B cell (primary cell): Measurements from ENCODE around the gene MCEE. TPM values are rescaled to one million over a fixed set of nuclear protein-coding genes. Genes with fewer than 3 reads are reported as not detected.

Experiments
- ATAC-seq: fragments of 200-7000 bp; cut with Tn5 transposase; one replicate; pipeline ENCODE4 v1.10.0; 2021; ENCODE audit warnings: low read depth, mild to moderate bottlenecking, moderate number of reproducible peaks, moderate library complexity
- CTCF ChIA-PET: fragments of 350-600 bp; sonication (Branson Sonifier 250); formaldehyde crosslinking; loops from one replicate; lab custom pipeline; 2021; ENCODE audit warnings: antibody characterized with exemption, inconsistent platforms; lab: Charles Lee
- POLR2A ChIA-PET: fragments of 350-600 bp; sonication (Branson Sonifier 250); formaldehyde crosslinking; loops from one replicate; lab custom pipeline; 2021; ENCODE audit warnings: antibody characterized with exemption; lab: Charles Lee
- DNase-seq: peaks from one replicate; pipeline ENCODE4 v3.0.0; 2013
- H2AFZ ChIP-seq: 2 replicates; pipeline ENCODE4 v1.6.1; 2012; ENCODE audit warnings: mild to moderate bottlenecking, low read depth, low read length; ENCODE audit not compliant: insufficient read depth, poor library complexity, severe bottlenecking
- H3K27ac ChIP-seq, 2 donors: 1 replicate in 1 of 2; 2 replicates in 1 of 2; pipeline ENCODE4 v1.5.1; 2012 to 2013; ENCODE audit warnings: low read length in 2 of 2, mild to moderate bottlenecking in 2 of 2, moderate library complexity in 1 of 2
- H3K27me3 ChIP-seq, 4 experiments: fragments of 200-600 bp in 1 of 4; sonication (generic) in 1 of 4; replicated peaks in 1 of 4; 1 replicate in 2 of 4; 2 replicates in 2 of 4; pipeline versions ENCODE4 v1.6.1 to v1.7.0; 2013 to 2016; ENCODE audit warnings: low read length in 3 of 4, mild to moderate bottlenecking in 2 of 4, mixed read lengths in 1 of 4, moderate library complexity in 1 of 4; ENCODE audit not compliant: insufficient read depth in 4 of 4, control insufficient read depth in 3 of 4; ENCODE audit errors: control extremely low read depth in 1 of 4
- H3K36me3 ChIP-seq, 2 experiments: replicated peaks in 1 of 2; 1 replicate in 1 of 2; 2 replicates in 1 of 2; pipeline versions ENCODE4 v1.6.1 to v1.7.1; 2013; ENCODE audit warnings: low read length in 1 of 2; ENCODE audit not compliant: insufficient read depth in 2 of 2, control insufficient read depth in 1 of 2; ENCODE audit errors: control extremely low read depth in 1 of 2, extremely low read depth in 1 of 2
- H3K4me1 ChIP-seq, 2 donors: fragments of 200-600 bp in 1 of 2; sonication (generic) in 1 of 2; 1 replicate in 1 of 2; 2 replicates in 1 of 2; pipeline versions ENCODE4 v1.5.1 to v1.6.1; 2013 to 2017; ENCODE audit warnings: low read length in 2 of 2; ENCODE audit not compliant: control insufficient read depth in 2 of 2, insufficient read depth in 2 of 2
- H3K4me2 ChIP-seq: replicated peaks from 2 replicates; pipeline ENCODE3; 2012; ENCODE audit warnings: mild to moderate bottlenecking, low read depth, low read length; ENCODE audit not compliant: poor library complexity, severe bottlenecking
- H3K4me3 ChIP-seq, 5 experiments: fragments of 200-600 bp in 1 of 5; sonication (generic) in 1 of 5; 1 replicate in 3 of 5; 2 replicates in 2 of 5; pipeline versions ENCODE4 v1.5.1 to v1.7.0; 2011 to 2016; ENCODE audit warnings: low read length in 4 of 5, mild to moderate bottlenecking in 4 of 5, low read depth in 2 of 5, control low read depth in 1 of 5, moderate library complexity in 1 of 5; ENCODE audit not compliant: insufficient read depth in 1 of 5; ENCODE audit errors: control extremely low read depth in 1 of 5, extremely low read depth in 1 of 5
- H3K79me2 ChIP-seq: fragments of 200-600 bp; sonication (generic); one replicate; pipeline ENCODE4 v1.6.0; 2016; ENCODE audit warnings: low read length; ENCODE audit not compliant: control insufficient read depth, insufficient read depth
- H3K9ac ChIP-seq: fragments of 200-600 bp; sonication (generic); 2 replicates; pipeline ENCODE4 v1.6.1; 2017; ENCODE audit warnings: mild to moderate bottlenecking, low read length, moderate library complexity
- H3K9me3 ChIP-seq, 3 donors: one replicate each; pipeline versions ENCODE4 v1.6.1 to v1.7.1; 2013; ENCODE audit warnings: low read length in 2 of 3; ENCODE audit not compliant: control insufficient read depth in 2 of 3, insufficient read depth in 1 of 3; ENCODE audit errors: control extremely low read depth in 1 of 3
- H4K20me1 ChIP-seq: 2 replicates; pipeline ENCODE4 v1.6.0; 2012; ENCODE audit warnings: mild to moderate bottlenecking, low read length; ENCODE audit not compliant: insufficient read depth, control insufficient read depth, poor library complexity, severe bottlenecking
- H3K27ac Mint-ChIP-seq: one replicate; pipeline ENCODE4 v1.8.0; 2021; ENCODE audit warnings: mixed read lengths
- H3K27me3 Mint-ChIP-seq: one replicate; pipeline ENCODE4 v1.8.0; 2021; ENCODE audit warnings: mixed read lengths
- H3K4me1 Mint-ChIP-seq: one replicate; pipeline ENCODE4 v1.8.0; 2021; ENCODE audit warnings: mixed read lengths
- H3K4me3 Mint-ChIP-seq: one replicate; pipeline ENCODE4 v1.8.0; 2021; ENCODE audit warnings: mixed read lengths
- H3K9me3 Mint-ChIP-seq: one replicate; pipeline ENCODE4 v1.8.0; 2022; ENCODE audit warnings: mixed read lengths; ENCODE audit not compliant: insufficient read depth
- EZH2 ChIP-seq: IDR thresholded peaks from 2 replicates; pipeline ENCODE4 v1.6.1; 2012; ENCODE audit warnings: borderline replicate concordance, low read depth, mild to moderate bottlenecking, moderate library complexity, low read length; ENCODE audit not compliant: insufficient read depth, poor library complexity, severe bottlenecking
- WGBS: methylation state at CpG from one replicate; pipeline ENCODE4 v1.1.5; 2013; ENCODE audit warnings: missing lambda C conversion rate; ENCODE audit not compliant: insufficient coverage; 5-methylcytosine and 5-hydroxymethylcytosine counted together
- intact Hi-C: fragments of 100-400 bp; cut with micrococcal nuclease; formaldehyde crosslinking; loops from one replicate; pipeline ENCODE4 v1.10.0; 2022
- polyA plus RNA-seq: library from polyadenylated mRNA; depleted of rRNA; stranded (reverse); fragments of >200 nt; gene quantifications from 2 replicates; pipeline ENCODE4 v1.2.3, GENCODE V29; 2012
- total RNA-seq, 2 donors: library from RNA; stranded (reverse); fragments of 120-200 nt in 1 of 2; gene quantifications; 1 replicate in 1 of 2; 2 replicates in 1 of 2; pipeline versions ENCODE4 v1.2.3 to v1.2.4, GENCODE V29; 2013 to 2022
- TF ChIP-seq, protein P1 (sequence below): fragments of 200-600 bp; IDR thresholded peaks from one replicate; pipeline ENCODE4 v1.8.0; 2022; ENCODE audit warnings: antibody characterized with exemption, mild to moderate bottlenecking

Gene MCEE
- total and polyA plus RNA-seq, 2 donors (not counting 1 experiment from before 2014, with no cell fraction given) = 13.1 to 17.6 TPM

DNA sequence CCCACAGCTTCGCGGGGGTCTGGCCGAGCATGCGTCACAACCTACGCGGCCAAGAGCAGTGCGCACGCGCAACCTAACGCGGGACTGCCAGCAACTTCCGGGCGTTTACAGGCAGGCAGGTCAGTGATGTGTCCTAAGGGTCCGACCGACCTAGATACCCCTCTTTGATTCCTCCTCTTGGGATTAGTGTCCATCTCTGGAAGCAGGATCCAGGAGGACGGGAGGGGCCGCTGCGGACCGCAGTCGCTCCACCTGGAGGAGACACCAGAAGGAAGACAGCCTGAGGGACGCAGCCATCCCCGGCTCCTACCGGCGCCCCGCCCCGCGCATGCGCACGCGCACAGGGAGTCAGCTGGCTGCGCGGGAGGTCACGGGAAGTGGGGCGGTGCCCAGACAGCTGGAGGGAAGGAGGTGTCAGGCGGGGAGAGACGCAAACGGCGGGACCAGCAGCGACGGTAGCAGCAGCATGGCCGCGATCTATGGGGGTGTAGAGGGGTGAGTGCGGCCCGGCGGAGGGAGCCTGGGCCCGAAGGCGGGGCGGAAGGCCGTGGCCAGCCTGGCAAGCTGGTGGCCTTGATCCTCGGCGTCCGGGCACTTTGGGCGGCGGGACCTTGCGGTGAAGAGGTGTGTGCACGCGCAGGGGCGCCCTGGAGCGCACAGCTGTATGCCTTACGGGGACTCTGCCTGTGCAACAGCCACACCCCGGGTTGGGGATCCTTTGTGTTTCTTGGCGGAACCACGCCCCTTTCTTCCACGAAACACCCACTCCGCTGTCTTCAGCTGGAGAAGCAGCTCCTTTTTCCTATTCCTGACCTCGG, 61.6 kb downstream of the MCEE start, which contains the start of gene NAGK:
Gene NAGK, plus strand, starts transcription at position 431 of the 818 bp plus-strand sequence. Its CDS starts 36 bp downstream, at position 467.
- Histone ChIP-seq H3K9ac (peak within 1 kb of the TSS; percentile 97), H3K4me2 (peak within 1 kb of the TSS; percentile 96), H3K9me3 (no peaks in the 10 kb centered on the region), H3K27me3 (no peaks in the 10 kb centered on the region), H4K20me1 (no peaks in the 10 kb centered on the region), H3K79me2 (peaks cover 42% of the 10 kb centered on the region), H3K27ac (peak within 1 kb of the TSS; percentile 98 to 99), H3K4me3 (peak within 1 kb of the TSS; percentile 69 to 99 (median 91)), H2AFZ (peak within 1 kb of the TSS; percentile 88), H3K36me3 (peaks cover 0 to 9% of the 10 kb centered on the region in 2 experiments), H3K4me1 (peaks cover 79 to 84% of the 10 kb centered on the region in 2 donors)
- WGBS = under 1% methylated on average over 61 of the region's 66 CpGs
- intact Hi-C loops = loop anchor here (1.0 to 5.0 kb wide), 9 partner anchors 20 to 821 kb away; partner anchors contain the start of genes ANKRD53, MCEE, MPHOSPH10 and PAIP2B
- Mint-ChIP-seq H3K4me1 (peaks cover 87% of the 10 kb centered on the region), H3K4me3 (peak within 1 kb of the TSS; percentile 99), H3K27ac (peak within 1 kb of the TSS; percentile 100), H3K9me3 (no peaks in the 10 kb centered on the region), H3K27me3 (no peaks in the 10 kb centered on the region)
- DNase-seq (peak; percentile 99), ATAC-seq (peak; percentile 74)
- CTCF ChIA-PET = interaction anchor here (0.6 to 6.7 kb wide), 13 partner anchors 9 to 351 kb away, joined by 3 to 43 read pairs (median 5); partner anchors contain the start of genes MCEE and MPHOSPH10
- TF ChIP-seq EZH2 = no peak
- TF ChIP-seq, protein P1, sequence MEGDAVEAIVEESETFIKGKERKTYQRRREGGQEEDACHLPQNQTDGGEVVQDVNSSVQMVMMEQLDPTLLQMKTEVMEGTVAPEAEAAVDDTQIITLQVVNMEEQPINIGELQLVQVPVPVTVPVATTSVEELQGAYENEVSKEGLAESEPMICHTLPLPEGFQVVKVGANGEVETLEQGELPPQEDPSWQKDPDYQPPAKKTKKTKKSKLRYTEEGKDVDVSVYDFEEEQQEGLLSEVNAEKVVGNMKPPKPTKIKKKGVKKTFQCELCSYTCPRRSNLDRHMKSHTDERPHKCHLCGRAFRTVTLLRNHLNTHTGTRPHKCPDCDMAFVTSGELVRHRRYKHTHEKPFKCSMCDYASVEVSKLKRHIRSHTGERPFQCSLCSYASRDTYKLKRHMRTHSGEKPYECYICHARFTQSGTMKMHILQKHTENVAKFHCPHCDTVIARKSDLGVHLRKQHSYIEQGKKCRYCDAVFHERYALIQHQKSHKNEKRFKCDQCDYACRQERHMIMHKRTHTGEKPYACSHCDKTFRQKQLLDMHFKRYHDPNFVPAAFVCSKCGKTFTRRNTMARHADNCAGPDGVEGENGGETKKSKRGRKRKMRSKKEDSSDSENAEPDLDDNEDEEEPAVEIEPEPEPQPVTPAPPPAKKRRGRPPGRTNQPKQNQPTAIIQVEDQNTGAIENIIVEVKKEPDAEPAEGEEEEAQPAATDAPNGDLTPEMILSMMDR = no peak
- POLR2A ChIA-PET = interaction anchor here (0.6 to 5.9 kb wide), 6 partner anchors 9 to 159 kb away, joined by 3 to 52 read pairs (median 4); partner anchors contain the start of genes MCEE, MPHOSPH10 and PAIP2B
